Adrenal gland (tissue), 12 donors: Measurements from ENCODE around the gene LMNA. TPM values are rescaled to one million over a fixed set of nuclear protein-coding genes. Genes with fewer than 3 reads are reported as not detected.
"Not testable (repeated sequence)": the region's sequence is repeated elsewhere in the genome, so short reads cannot be mapped to it uniquely, and the experiment has no call there.

ENCODE experiments used
- DNase-seq, 7 donors: peaks; one replicate each; pipeline ENCODE4 v3.0.0-alpha.2; 2019 to 2020
- H3K27ac ChIP-seq, 5 donors: fragments of 200-600 bp; sonication (generic) in 4 of 5; 1 replicate in 3 of 5; 2 replicates in 2 of 5; pipeline versions ENCODE4 v1.5.1 to v1.8.0; 2016 to 2020; ENCODE audit warnings: mild to moderate bottlenecking in 1 of 5
- H3K27me3 ChIP-seq: fragments of 200-600 bp; 2 replicates; pipeline ENCODE4 v1.8.0; 2021
- H3K36me3 ChIP-seq, 2 donors: fragments of 200-600 bp; replicated peaks in 1 of 2; 1 replicate in 1 of 2; 2 replicates in 1 of 2; pipeline versions ENCODE4 v1.5.1 to v1.8.0; 2018 to 2022
- H3K4me1 ChIP-seq, 2 donors: fragments of 200-600 bp; replicated peaks in 1 of 2; 1 replicate in 1 of 2; 2 replicates in 1 of 2; pipeline versions ENCODE4 v1.5.1 to v1.8.0; 2018 to 2021
- H3K4me3 ChIP-seq, 4 donors: fragments of 200-600 bp; sonication (generic) in 3 of 4; one replicate each; pipeline ENCODE4 v1.5.1; 2016 to 2018
- H3K9me3 ChIP-seq, 3 donors: fragments of 200-600 bp; sonication (generic) in 1 of 3; replicated peaks in 1 of 3; 1 replicate in 2 of 3; 2 replicates in 1 of 3; pipeline versions ENCODE4 v1.5.1 to v1.8.0; 2016 to 2021
- CTCF ChIP-seq, 6 experiments: fragments of 450-650 bp in 4 of 6; fragments of 200-600 bp in 2 of 6; sonication (generic) in 1 of 6; IDR thresholded peaks; 1 replicate in 5 of 6; 2 replicates in 1 of 6; pipeline versions ENCODE4 v1.5.1 to v1.8.0; 2016 to 2021; ENCODE audit warnings: antibody characterized with exemption in 6 of 6, mild to moderate bottlenecking in 2 of 6, moderate library complexity in 1 of 6
- POLR2A ChIP-seq, 2 donors: fragments of 450-650 bp; IDR thresholded peaks; one replicate each; pipeline ENCODE4 v1.6.1; 2017; ENCODE audit warnings: antibody characterized with exemption in 2 of 2, mild to moderate bottlenecking in 2 of 2, moderate library complexity in 1 of 2
- WGBS, 4 donors: extraction: QIAGEN DNeasy Blood & Tissue Kit in 2 of 4; methylation state at CpG; one replicate each; pipeline versions ENCODE4 v1.1.5 to v1.1.7; 2013 to 2017; 5-methylcytosine and 5-hydroxymethylcytosine counted together
- intact Hi-C, 2 donors: fragments of 100-400 bp; cut with DNase I; formaldehyde crosslinking; loops; one replicate each; pipeline versions ENCODE4 v1.14.1 to v1.15.0; 2022 to 2023
- polyA plus RNA-seq, 3 donors: library from polyadenylated mRNA; stranded (reverse); fragments of 200-250 nt in 2 of 3; fragments of 350-450 nt in 1 of 3; fragmentation: Illumina TruSeq in 1 of 3; extraction: RNeasy Lipid Tissue Mini Kit (QIAGEN cat#74804) in 1 of 3; gene quantifications; one replicate each; pipeline ENCODE4 v1.2.3, GENCODE V29; 2013 to 2014
- total RNA-seq, 9 donors: library from RNA; depleted of rRNA in 4 of 9; stranded (reverse); fragments of >200 nt in 4 of 9; fragments of 120-200 nt in 1 of 9; fragmentation: NEBNext Ultra II Directional in 1 of 9; extraction: Animal tissue kit (Norgen Biotek cat#: 25700) in 1 of 9; gene quantifications; one replicate each; pipeline versions ENCODE4 v1.1.0 to v1.2.4, GENCODE V29; 2013 to 2023
- donor health status: healthy with polysubstance abuse.
- donor health status: Bipolar disorder and iron deficiency.
- donor health status: DM: yes; HTN: yes; CAD: no.
- donor health status: DM: no; HTN: no; CAD: no.
- donor health status: DM: no; HTN: no; CAD: no.
- donor health status: DM: yes; HTN: yes; CAD: no.

LMNA gene
- total and polyA plus RNA-seq, 12 donors = 116 to 591 (median 382) TPM

- Histone ChIP-seq H3K27me3 (no peaks in the 10 kb centered on the region), H3K4me1 (peaks cover 31 to 59% of the 10 kb centered on the region in 2 donors), H3K36me3 (no peaks in the 10 kb centered on the region), H3K27ac (peak overlapping the region in 4 of 5 donors; percentile 54 to 99 (median 94)), H3K4me3 (no peak overlapping the region), H3K9me3 (no peaks in the 10 kb centered on the region)
- WGBS, 4 donors = 49 to 59% (median 56%) methylated on average over 4 of the region's 4 CpGs
- TF ChIP-seq POLR2A (IDR thresholded peaks at IDR 0.05) = no peak
- TF ChIP-seq CTCF (IDR thresholded peaks at IDR 0.05) = no peak
- DNase-seq = peak in 1 of 7 donors; percentile 63
- intact Hi-C loops = no loop called here
Observed at GRCh38 chr1:156113282-156113950, 1.1 kb upstream of the LMNA start.

- H3K4me3 ChIP-seq = peak overlapping the region; percentile 85 to 100 (median 94)
- H3K27me3 ChIP-seq = no peaks in the 10 kb centered on the region
- TF ChIP-seq POLR2A (IDR thresholded peaks at IDR 0.05) (peak in 1 of 2 donors; percentile 18), CTCF (IDR thresholded peaks at IDR 0.05) (peak in 1 of 6 experiments; percentile 5)
- peak in 2 of 7 donors; percentile 53 to 68 for DNase-seq
- no peaks in the 10 kb centered on the region for H3K36me3 ChIP-seq
- intact Hi-C loops = no loop called here
- H3K27ac ChIP-seq = peak overlapping the region; percentile 83 to 99 (median 97)
- H3K4me1 ChIP-seq = peaks cover 46 to 69% of the 10 kb centered on the region in 2 donors
- WGBS, 4 donors = 0 to 1% (median 0%) methylated on average over 6 to 49 of the region's 49 CpGs
- no peaks in the 10 kb centered on the region for H3K9me3 ChIP-seq
Observed at GRCh38 chr1:156114919-156115513, 505 bp downstream of the LMNA start.

- Histone ChIP-seq H3K4me3 (peak overlapping the region; percentile 85 to 100 (median 94)), H3K27ac (peak overlapping the region; percentile 83 to 99 (median 97)), H3K4me1 (peaks cover 53 to 77% of the 10 kb centered on the region in 2 donors), H3K9me3 (no peaks in the 10 kb centered on the region), H3K36me3 (no peaks in the 10 kb centered on the region), H3K27me3 (no peaks in the 10 kb centered on the region)
- intact Hi-C loops = no loop called here
- TF ChIP-seq POLR2A (IDR thresholded peaks at IDR 0.05) (peak; percentile 27 to 81), CTCF (IDR thresholded peaks at IDR 0.05) (no peak)
- peak; percentile 77 to 88 (median 82) for DNase-seq
- 1 to 4% (median 2%) methylated on average over 12 to 19 of the region's 19 CpGs for WGBS, 4 donors
Observed at GRCh38 chr1:156115514-156116374, 1.2 kb downstream of the LMNA start.

- peak overlapping the region in 3 of 4 donors; percentile 44 to 90 (median 85) for H3K4me3 ChIP-seq
- H3K9me3 ChIP-seq, H3K27me3 ChIP-seq, DNase-seq, H3K36me3 ChIP-seq, intact Hi-C loops: not testable (repeated sequence)
- 60 to 65% (median 62%) methylated on average over 5 of the region's 5 CpGs for WGBS, 4 donors
- peaks cover 63 to 80% of the 10 kb centered on the region in 2 donors for H3K4me1 ChIP-seq
- peak overlapping the region; percentile 48 to 99 (median 97) for H3K27ac ChIP-seq
Observed at GRCh38 chr1:156116731-156117130, 2.2 kb downstream of the LMNA start.
